HepG2 (cell line): ENCODE measurements around the gene HAGHL. TPM values are rescaled to one million over a fixed set of nuclear protein-coding genes. Genes with fewer than 3 reads are reported as not detected.
A peak's percentile ranks its signal among the peaks of the same experiment; 100 is the strongest.

Source experiments
- AGO1 ChIP-seq: fragments of 200-400 bp; formaldehyde crosslinking; IDR thresholded peaks from 2 replicates; pipeline ENCODE4 v1.6.1; 2017; ENCODE audit warnings: mild to moderate bottlenecking, low read depth, low read length, moderate library complexity; ENCODE audit not compliant: poor library complexity, severe bottlenecking
- CCDC6 ChIP-seq: sonication (generic); formaldehyde crosslinking; IDR thresholded peaks from 2 replicates; pipeline ENCODE4 v1.8.1; 2022; ENCODE audit warnings: mild to moderate bottlenecking, missing genetic modification reagents, moderate library complexity
- ESRRA ChIP-seq: sonication (generic); formaldehyde crosslinking; IDR thresholded peaks from 2 replicates; pipeline ENCODE4 v1.5.1; 2020; ENCODE audit warnings: mild to moderate bottlenecking, low read depth, missing genetic modification reagents
- HNRNPLL ChIP-seq: fragments of 200-400 bp; formaldehyde crosslinking; IDR thresholded peaks from 2 replicates; pipeline ENCODE4 v1.6.1; 2017; ENCODE audit warnings: mild to moderate bottlenecking, low read depth, low read length; ENCODE audit not compliant: poor library complexity, severe bottlenecking
- KDM2A ChIP-seq: sonication (generic); formaldehyde crosslinking; IDR thresholded peaks from 2 replicates; pipeline ENCODE4 v1.4.0; 2020; ENCODE audit warnings: low read depth, missing genetic modification reagents, borderline replicate concordance
- MEIS2 ChIP-seq: sonication (generic); formaldehyde crosslinking; IDR thresholded peaks from 2 replicates; pipeline ENCODE4 v1.9.0; 2021; ENCODE audit warnings: mild to moderate bottlenecking, missing genetic modification reagents
- NONO ChIP-seq, 2 experiments: fragments of 450-650 bp in 1 of 2; sonication (generic) in 1 of 2; formaldehyde crosslinking in 1 of 2; IDR thresholded peaks in 1 of 2; conservative IDR thresholded peaks in 1 of 2; 2 replicates each; pipeline versions ENCODE4 v1.6.1 to v1.8.0; 2017 to 2022; ENCODE audit warnings: mild to moderate bottlenecking in 1 of 2, missing genetic modification reagents in 1 of 2, moderate library complexity in 1 of 2
- PHB2 ChIP-seq: fragments of 450-650 bp; IDR thresholded peaks from 2 replicates; pipeline ENCODE4 v1.6.1; 2018; ENCODE audit not compliant: partially characterized antibody
- SALL2 ChIP-seq: sonication (generic); formaldehyde crosslinking; IDR thresholded peaks from 2 replicates; pipeline ENCODE4 v1.8.1; 2023; ENCODE audit warnings: mild to moderate bottlenecking, missing genetic modification reagents, inconsistent platforms
- TGIF2 ChIP-seq: IDR thresholded peaks from 2 replicates; pipeline ENCODE4 v1.6.1; 2016; ENCODE audit warnings: control low read depth, missing compliant biosample characterization
- YEATS4 ChIP-seq: sonication (generic); formaldehyde crosslinking; IDR thresholded peaks from 2 replicates; pipeline ENCODE4 v1.4.0; 2020; ENCODE audit warnings: missing genetic modification reagents, borderline replicate concordance
- ZFP37 ChIP-seq: sonication (generic); formaldehyde crosslinking; IDR thresholded peaks from 2 replicates; pipeline ENCODE4 v1.4.0; 2020; ENCODE audit warnings: missing genetic modification reagents, borderline replicate concordance
- ZFP62 ChIP-seq: sonication (generic); formaldehyde crosslinking; IDR thresholded peaks from 2 replicates; pipeline ENCODE4 v1.4.0; 2020; ENCODE audit warnings: missing genetic modification reagents
- ZFX ChIP-seq: sonication (generic); formaldehyde crosslinking; IDR thresholded peaks from 2 replicates; pipeline ENCODE4 v1.4.0; 2020; ENCODE audit warnings: mild to moderate bottlenecking, low read depth, missing genetic modification reagents, moderate library complexity
- ZNF274 ChIP-seq: sonication (generic); formaldehyde crosslinking; IDR thresholded peaks from 2 replicates; pipeline ENCODE4 v1.5.1; 2020; ENCODE audit warnings: mild to moderate bottlenecking, missing genetic modification reagents
- ZNF350 ChIP-seq: sonication (generic); formaldehyde crosslinking; IDR thresholded peaks from 2 replicates; pipeline ENCODE4 v1.4.0; 2020; ENCODE audit warnings: mild to moderate bottlenecking, low read depth, missing genetic modification reagents, borderline replicate concordance
- ZNF616 ChIP-seq: sonication (generic); formaldehyde crosslinking; IDR thresholded peaks from 2 replicates; pipeline ENCODE4 v1.5.0; 2020; ENCODE audit warnings: low read depth, mild to moderate bottlenecking, missing genetic modification reagents
- ZNF720 ChIP-seq: sonication (generic); formaldehyde crosslinking; IDR thresholded peaks from 2 replicates; pipeline ENCODE4 v1.4.0; 2020; ENCODE audit warnings: missing genetic modification reagents
- polyA plus RNA-seq, 8 experiments: library from polyadenylated mRNA; depleted of rRNA in 3 of 8; stranded (reverse) in 7 of 8; unstranded in 1 of 8; fragments of >200 nt; fragmentation: Illumina TruSeq in 4 of 8; extraction: Trizol in 4 of 8; gene quantifications; 2 replicates each; pipeline versions ENCODE4 v1.2.1 to v1.2.3, GENCODE V29; 2011 to 2016; ENCODE audit warnings: low read depth in 4 of 8, missing spikeins in 1 of 8, mixed read lengths in 1 of 8; ENCODE audit not compliant: insufficient read depth in 1 of 8
- total RNA-seq, 5 experiments: library from RNA; depleted of rRNA; stranded (reverse); fragments of >200 nt; fragmentation: Illumina TruSeq; extraction: Trizol; gene quantifications; 2 replicates each; pipeline ENCODE4 v1.2.3, GENCODE V29; 2016; ENCODE audit warnings: low read depth in 1 of 5
- TF ChIP-seq, protein P1 (sequence below): IDR thresholded peaks from 2 replicates; pipeline ENCODE4 v1.6.1; 2012; ENCODE audit warnings: low read length, improper control_type of control experiment
- TF ChIP-seq, protein P2 (sequence below): sonication (generic); formaldehyde crosslinking; IDR thresholded peaks from 2 replicates; pipeline ENCODE4 v1.8.1; 2023; ENCODE audit warnings: mild to moderate bottlenecking, missing genetic modification reagents
- TF ChIP-seq, protein P3 (sequence below): sonication (generic); formaldehyde crosslinking; IDR thresholded peaks from 2 replicates; pipeline ENCODE4 v1.4.0; 2020; ENCODE audit warnings: missing genetic modification reagents

The HAGHL gene
- total and polyA plus RNA-seq, 2 of the 13 experiments (the other 11 are each of a cell fraction or from before 2014, with no cell fraction given), result 3.4 to 8.4 TPM

DNA sequence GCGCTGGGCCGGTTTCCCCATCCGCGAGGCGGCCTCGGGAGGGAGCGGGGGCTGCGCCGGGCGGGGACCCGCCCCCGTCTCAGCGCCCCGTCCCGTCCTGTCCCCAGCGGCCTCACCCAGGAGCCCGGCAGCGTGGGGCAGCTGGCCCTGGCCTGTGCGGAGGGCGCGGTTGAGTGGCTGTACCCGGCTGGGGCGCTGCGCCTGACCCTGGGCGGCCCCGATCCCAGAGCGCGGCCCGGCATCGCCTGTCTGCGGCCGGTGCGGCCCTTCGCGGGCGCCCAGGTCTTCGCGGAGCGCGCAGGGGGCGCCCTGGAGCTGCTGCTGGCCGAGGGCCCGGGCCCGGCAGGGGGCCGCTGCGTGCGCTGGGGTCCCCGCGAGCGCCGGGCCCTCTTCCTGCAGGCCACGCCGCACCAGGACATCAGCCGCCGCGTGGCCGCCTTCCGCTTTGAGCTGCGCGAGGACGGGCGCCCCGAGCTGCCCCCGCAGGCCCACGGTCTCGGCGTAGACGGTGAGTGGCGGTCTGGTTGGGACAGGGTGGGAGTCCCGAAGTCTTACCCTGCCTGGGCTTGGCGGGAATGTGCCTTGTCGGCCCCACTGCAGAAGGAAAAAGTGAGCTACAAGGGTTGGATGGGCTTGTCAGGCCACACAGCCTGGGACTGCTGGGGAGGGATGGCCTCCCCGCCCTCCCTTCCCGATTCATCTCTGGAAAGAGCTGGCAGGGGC, 11.3 kb upstream of the HAGHL start (continued):
- TF ChIP-seq NONO (IDR thresholded peaks at IDR 0.05) (no peak), NONO (CRISPR knock-in tag; conservative IDR thresholded peaks at IDR 0.05) (0 out of 2 replicates have a peak, but pooled peaks have one; percentile 14), PHB2 (no peak), YEATS4 (CRISPR knock-in tag) (peak; percentile 31; the same call in 1 of the 2 replicates), CCDC6 (CRISPR knock-in tag) (no peak), ZNF616 (CRISPR knock-in tag) (0 out of 2 replicates have a peak, but pooled peaks have one; percentile 63), ZNF350 (no peak), ESRRA (no peak), ZFP37 (CRISPR knock-in tag) (no peak), ZNF274 (CRISPR knock-in tag) (no peak), ZFP62 (CRISPR knock-in tag) (no peak), ZNF720 (CRISPR knock-in tag) (no peak), KDM2A (CRISPR knock-in tag) (peak; percentile 34; the same call in 1 of the 2 replicates), TGIF2 (0 out of 2 replicates have a peak, but pooled peaks have one; percentile 24), ZFX (peak; percentile 59; the same call in 1 of the 2 replicates), MEIS2 (CRISPR knock-in tag) (no peak), AGO1 (peak; percentile 91), SALL2 (CRISPR knock-in tag) (0 out of 2 replicates have a peak, but pooled peaks have one; percentile 7), HNRNPLL (peak; percentile 37)
- TF ChIP-seq, protein P1, sequence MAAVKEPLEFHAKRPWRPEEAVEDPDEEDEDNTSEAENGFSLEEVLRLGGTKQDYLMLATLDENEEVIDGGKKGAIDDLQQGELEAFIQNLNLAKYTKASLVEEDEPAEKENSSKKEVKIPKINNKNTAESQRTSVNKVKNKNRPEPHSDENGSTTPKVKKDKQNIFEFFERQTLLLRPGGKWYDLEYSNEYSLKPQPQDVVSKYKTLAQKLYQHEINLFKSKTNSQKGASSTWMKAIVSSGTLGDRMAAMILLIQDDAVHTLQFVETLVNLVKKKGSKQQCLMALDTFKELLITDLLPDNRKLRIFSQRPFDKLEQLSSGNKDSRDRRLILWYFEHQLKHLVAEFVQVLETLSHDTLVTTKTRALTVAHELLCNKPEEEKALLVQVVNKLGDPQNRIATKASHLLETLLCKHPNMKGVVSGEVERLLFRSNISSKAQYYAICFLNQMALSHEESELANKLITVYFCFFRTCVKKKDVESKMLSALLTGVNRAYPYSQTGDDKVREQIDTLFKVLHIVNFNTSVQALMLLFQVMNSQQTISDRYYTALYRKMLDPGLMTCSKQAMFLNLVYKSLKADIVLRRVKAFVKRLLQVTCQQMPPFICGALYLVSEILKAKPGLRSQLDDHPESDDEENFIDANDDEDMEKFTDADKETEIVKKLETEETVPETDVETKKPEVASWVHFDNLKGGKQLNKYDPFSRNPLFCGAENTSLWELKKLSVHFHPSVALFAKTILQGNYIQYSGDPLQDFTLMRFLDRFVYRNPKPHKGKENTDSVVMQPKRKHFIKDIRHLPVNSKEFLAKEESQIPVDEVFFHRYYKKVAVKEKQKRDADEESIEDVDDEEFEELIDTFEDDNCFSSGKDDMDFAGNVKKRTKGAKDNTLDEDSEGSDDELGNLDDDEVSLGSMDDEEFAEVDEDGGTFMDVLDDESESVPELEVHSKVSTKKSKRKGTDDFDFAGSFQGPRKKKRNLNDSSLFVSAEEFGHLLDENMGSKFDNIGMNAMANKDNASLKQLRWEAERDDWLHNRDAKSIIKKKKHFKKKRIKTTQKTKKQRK, result no peak
- TF ChIP-seq, protein P2, sequence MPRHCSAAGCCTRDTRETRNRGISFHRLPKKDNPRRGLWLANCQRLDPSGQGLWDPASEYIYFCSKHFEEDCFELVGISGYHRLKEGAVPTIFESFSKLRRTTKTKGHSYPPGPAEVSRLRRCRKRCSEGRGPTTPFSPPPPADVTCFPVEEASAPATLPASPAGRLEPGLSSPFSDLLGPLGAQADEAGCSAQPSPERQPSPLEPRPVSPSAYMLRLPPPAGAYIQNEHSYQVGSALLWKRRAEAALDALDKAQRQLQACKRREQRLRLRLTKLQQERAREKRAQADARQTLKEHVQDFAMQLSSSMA, result peak; percentile 31
- TF ChIP-seq, protein P3, sequence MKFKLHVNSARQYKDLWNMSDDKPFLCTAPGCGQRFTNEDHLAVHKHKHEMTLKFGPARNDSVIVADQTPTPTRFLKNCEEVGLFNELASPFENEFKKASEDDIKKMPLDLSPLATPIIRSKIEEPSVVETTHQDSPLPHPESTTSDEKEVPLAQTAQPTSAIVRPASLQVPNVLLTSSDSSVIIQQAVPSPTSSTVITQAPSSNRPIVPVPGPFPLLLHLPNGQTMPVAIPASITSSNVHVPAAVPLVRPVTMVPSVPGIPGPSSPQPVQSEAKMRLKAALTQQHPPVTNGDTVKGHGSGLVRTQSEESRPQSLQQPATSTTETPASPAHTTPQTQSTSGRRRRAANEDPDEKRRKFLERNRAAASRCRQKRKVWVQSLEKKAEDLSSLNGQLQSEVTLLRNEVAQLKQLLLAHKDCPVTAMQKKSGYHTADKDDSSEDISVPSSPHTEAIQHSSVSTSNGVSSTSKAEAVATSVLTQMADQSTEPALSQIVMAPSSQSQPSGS, result 0 out of 2 replicates have a peak, but pooled peaks have one; percentile 11
